ENCODE data around the gene MEF2B.

Gene MEF2B

DNA sequence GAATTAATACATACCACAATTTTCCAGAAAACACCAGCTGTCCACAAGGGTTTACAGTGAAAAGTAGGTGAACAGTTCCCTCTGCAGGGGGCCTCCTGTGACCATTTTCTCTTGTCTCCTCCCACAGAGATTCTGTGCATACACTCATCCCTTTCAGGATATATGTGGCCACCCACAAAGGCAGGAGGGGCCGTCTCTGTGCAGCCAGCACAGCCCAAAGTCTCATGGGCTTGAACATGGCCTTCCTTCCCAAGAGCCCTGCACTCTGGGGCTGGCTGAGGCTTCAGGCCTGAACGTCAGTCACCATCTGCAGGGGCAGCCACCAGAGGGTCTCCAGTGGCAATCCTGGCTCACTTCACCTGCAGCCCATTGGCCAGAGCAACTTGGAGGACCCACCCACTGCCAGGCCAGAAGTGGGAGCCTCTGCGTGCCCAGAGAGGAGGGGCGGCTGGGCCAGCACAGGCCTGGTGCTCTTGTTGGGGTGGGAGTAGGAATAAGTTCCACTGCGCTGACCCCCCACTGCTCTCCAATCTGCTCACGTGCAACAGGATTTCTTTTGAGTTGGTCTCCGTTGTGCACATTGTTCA lies 56.9 kb downstream of the MEF2B start:
- Histone ChIP-seq H3K4me2 (ENCODE audit: low read depth, low read length) (no peak overlapping the region), H3K27me3 (replicated peaks; ENCODE audit: insufficient read depth, low read length) (no peaks in the 10 kb centered on the region), H3F3A (ENCODE audit: insufficient read depth, low read length) (no peaks in the 10 kb centered on the region), H3K9ac (ENCODE audit: low read length) (no peak overlapping the region), H4K20me1 (ENCODE audit: insufficient read depth, low read length) (no peaks in the 10 kb centered on the region), H3K79me2 (ENCODE audit: low read length) (no peaks in the 10 kb centered on the region), H3K9me2 (replicated peaks; ENCODE audit: insufficient read depth, low read length) (no peaks in the 10 kb centered on the region), H3K27ac (ENCODE audit: low read length) (no peak overlapping the region), H3K9me3 (replicated peaks; ENCODE audit: insufficient read depth, low read length) (no peaks in the 10 kb centered on the region), H2AFZ (ENCODE audit: low read length) (no peak overlapping the region), H3K4me1 (ENCODE audit: low read length) (no peaks in the 10 kb centered on the region), H3K4me3 (ENCODE audit: low read length) (no peak overlapping the region), H3K36me3 (replicated peaks; ENCODE audit: insufficient read depth, low read length) (no peaks in the 10 kb centered on the region)
- TF ChIP-seq, protein P1, sequence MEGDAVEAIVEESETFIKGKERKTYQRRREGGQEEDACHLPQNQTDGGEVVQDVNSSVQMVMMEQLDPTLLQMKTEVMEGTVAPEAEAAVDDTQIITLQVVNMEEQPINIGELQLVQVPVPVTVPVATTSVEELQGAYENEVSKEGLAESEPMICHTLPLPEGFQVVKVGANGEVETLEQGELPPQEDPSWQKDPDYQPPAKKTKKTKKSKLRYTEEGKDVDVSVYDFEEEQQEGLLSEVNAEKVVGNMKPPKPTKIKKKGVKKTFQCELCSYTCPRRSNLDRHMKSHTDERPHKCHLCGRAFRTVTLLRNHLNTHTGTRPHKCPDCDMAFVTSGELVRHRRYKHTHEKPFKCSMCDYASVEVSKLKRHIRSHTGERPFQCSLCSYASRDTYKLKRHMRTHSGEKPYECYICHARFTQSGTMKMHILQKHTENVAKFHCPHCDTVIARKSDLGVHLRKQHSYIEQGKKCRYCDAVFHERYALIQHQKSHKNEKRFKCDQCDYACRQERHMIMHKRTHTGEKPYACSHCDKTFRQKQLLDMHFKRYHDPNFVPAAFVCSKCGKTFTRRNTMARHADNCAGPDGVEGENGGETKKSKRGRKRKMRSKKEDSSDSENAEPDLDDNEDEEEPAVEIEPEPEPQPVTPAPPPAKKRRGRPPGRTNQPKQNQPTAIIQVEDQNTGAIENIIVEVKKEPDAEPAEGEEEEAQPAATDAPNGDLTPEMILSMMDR (IDR thresholded peaks at IDR 0.05; ENCODE audit: low read length): no peak
- no peak for TF ChIP-seq EZH2phosphoT487 (IDR thresholded peaks at IDR 0.05; ENCODE audit: low read length)
- no peak for TF ChIP-seq EZH2 (optimal IDR thresholded peaks at IDR 0.05; ENCODE audit: low read depth, low read length)
- no peak for DNase-seq

DNA sequence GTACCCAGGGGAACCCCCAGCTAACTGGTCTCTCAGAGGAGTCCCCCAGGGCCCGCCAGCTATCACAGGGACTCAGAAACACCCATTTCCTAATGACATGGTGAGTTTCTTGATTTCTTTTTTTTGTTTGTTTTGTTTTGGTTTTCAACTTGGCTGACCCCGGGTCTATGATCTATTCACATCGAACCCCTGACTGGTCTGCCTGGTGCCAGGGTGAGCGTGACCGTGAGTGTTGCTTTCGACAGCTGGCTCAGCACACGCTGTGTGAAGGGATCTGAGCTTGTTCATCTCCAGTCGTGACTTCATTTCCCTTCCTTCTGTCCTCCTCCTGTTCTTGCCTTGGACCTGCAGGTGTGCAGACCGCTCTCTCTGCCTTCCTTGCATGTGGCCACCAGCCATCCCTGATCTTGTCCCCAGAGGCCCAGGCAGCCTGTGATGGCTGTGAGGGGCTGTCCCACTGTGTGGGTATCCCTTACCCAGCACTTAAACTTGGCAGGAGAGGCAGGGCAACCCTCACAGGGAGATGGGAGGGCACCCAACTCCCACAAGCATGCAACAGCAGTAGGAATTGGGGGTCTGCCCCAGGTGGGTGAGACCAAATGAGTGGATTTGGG lies 58.0 kb downstream of the MEF2B start:
- H3K36me3 ChIP-seq (replicated peaks; ENCODE audit: insufficient read depth, low read length): no peaks in the 10 kb centered on the region

DNA sequence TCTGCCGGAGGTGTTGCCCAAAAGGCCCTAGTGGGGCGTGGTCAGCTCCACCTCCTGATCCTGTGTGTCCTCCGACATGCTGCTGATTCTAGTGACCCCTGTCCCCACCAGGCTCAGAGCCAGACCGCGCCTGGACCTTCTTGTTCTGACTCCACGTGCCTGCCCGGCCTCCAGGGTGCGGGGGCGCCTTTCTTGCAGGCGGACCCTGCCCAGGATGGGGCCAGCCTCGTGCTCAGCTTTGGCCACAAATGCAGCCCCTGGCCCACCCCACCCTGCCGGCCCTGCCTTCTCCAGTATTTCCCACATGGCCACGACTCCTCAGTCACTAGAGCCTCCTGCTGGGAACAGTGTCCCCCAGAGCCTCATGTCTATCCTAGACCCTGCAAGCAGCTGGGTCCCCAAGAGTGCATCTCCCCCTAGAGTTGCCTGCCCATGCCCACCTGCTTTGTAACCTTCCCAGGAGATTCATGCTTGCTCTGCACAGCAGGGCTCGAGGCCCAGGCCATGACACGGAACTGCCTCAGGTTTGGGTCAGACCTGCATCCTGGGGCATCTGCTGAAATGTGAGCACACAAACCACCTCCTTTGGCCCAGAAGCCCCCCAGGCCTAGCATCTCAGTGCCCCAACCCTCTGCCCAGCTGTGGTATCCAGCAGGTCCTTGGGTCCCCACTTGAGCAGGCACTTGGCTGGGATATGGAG lies 58.8 kb downstream of the MEF2B start:
- TF ChIP-seq, protein P1 (IDR thresholded peaks at IDR 0.05; ENCODE audit: low read length): no peak
- TF ChIP-seq EZH2phosphoT487 (IDR thresholded peaks at IDR 0.05; ENCODE audit: low read length) (no peak), EZH2 (optimal IDR thresholded peaks at IDR 0.05; ENCODE audit: low read depth, low read length) (no peak)
- Histone ChIP-seq H3K27ac (ENCODE audit: low read length) (no peak overlapping the region), H3K4me3 (ENCODE audit: low read length) (no peak overlapping the region), H2AFZ (ENCODE audit: low read length) (no peak overlapping the region), H3K4me1 (ENCODE audit: low read length) (no peaks in the 10 kb centered on the region), H3K9ac (ENCODE audit: low read length) (no peak overlapping the region), H4K20me1 (ENCODE audit: insufficient read depth, low read length) (no peaks in the 10 kb centered on the region), H3K4me2 (ENCODE audit: low read depth, low read length) (no peak overlapping the region), H3F3A (ENCODE audit: insufficient read depth, low read length) (no peaks in the 10 kb centered on the region), H3K79me2 (ENCODE audit: low read length) (no peaks in the 10 kb centered on the region), H3K36me3 (replicated peaks; ENCODE audit: insufficient read depth, low read length) (no peaks in the 10 kb centered on the region), H3K9me3 (replicated peaks; ENCODE audit: insufficient read depth, low read length) (no peaks in the 10 kb centered on the region), H3K9me2 (replicated peaks; ENCODE audit: insufficient read depth, low read length) (no peaks in the 10 kb centered on the region), H3K27me3 (replicated peaks; ENCODE audit: insufficient read depth, low read length) (no peaks in the 10 kb centered on the region)
- DNase-seq: no peak

More for the DNA sequence above, 58.0 kb downstream of the MEF2B start:
- TF ChIP-seq, protein P1 (IDR thresholded peaks at IDR 0.05; ENCODE audit: low read length): no peak
- no peak for TF ChIP-seq EZH2 (optimal IDR thresholded peaks at IDR 0.05; ENCODE audit: low read depth, low read length)
- no peak for TF ChIP-seq EZH2phosphoT487 (IDR thresholded peaks at IDR 0.05; ENCODE audit: low read length)
- DNase-seq: no peak
- Histone ChIP-seq H2AFZ (ENCODE audit: low read length) (no peak overlapping the region), H3K4me1 (ENCODE audit: low read length) (no peaks in the 10 kb centered on the region), H3F3A (ENCODE audit: insufficient read depth, low read length) (no peaks in the 10 kb centered on the region), H4K20me1 (ENCODE audit: insufficient read depth, low read length) (no peaks in the 10 kb centered on the region), H3K27me3 (replicated peaks; ENCODE audit: insufficient read depth, low read length) (no peaks in the 10 kb centered on the region), H3K4me3 (ENCODE audit: low read length) (no peak overlapping the region), H3K4me2 (ENCODE audit: low read depth, low read length) (no peak overlapping the region), H3K9me2 (replicated peaks; ENCODE audit: insufficient read depth, low read length) (no peaks in the 10 kb centered on the region), H3K79me2 (ENCODE audit: low read length) (no peaks in the 10 kb centered on the region), H3K9ac (ENCODE audit: low read length) (no peak overlapping the region), H3K9me3 (replicated peaks; ENCODE audit: insufficient read depth, low read length) (no peaks in the 10 kb centered on the region), H3K27ac (ENCODE audit: low read length) (no peak overlapping the region)

Data from MM.1S (cell line).